Measurements from ENCODE around the gene LDB3. TPM values are rescaled to one million over a fixed set of nuclear protein-coding genes. Genes with fewer than 3 reads are reported as not detected.

The LDB3 gene
- total and polyA plus RNA-seq, 2 donors (not counting 1 experiment from before 2014, with no cell fraction given) = under 0.01 to 0.20 TPM

DNA sequence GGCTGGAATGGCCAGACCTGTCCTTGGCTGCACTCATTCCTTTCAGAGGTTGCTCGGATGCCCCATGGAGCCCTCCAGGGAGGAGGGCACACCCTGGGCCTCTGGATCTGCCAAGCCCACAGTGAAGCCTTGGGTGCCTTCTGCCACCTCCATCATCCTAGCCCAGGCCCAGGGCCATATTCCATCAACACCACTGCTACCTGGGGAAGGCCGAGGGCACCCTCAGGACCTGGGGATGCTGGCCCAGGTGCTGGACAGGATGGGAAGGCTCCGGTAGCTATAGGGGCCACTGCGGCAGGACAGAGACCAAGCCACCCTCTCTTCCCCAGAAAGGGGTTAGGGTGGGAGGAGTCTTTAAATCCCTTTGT is 13.2 kb upstream of the LDB3 start:
- Histone ChIP-seq H3K27ac (ENCODE audit: insufficient read depth, low read length) (no peak overlapping the region), H3K4me2 (ENCODE audit: extremely low read depth, insufficient read depth, low read length) (no peak overlapping the region), H3K36me3 (ENCODE audit: control insufficient read depth, insufficient read depth, low read length) (no peaks in the 10 kb centered on the region), H3K9me3 (ENCODE audit: control insufficient read depth, insufficient read depth, low read depth, low read length) (no peaks in the 10 kb centered on the region), H3K4me3 (replicated peaks in 1 of 4; ENCODE audit: control extremely low read depth in 1 of 4, insufficient read depth in 1 of 4, low read depth in 3 of 4, low read length in 4 of 4) (no peak overlapping the region), H3K79me2 (ENCODE audit: control insufficient read depth, insufficient read depth, low read length) (no peaks in the 10 kb centered on the region), H2AFZ (ENCODE audit: low read length) (no peak overlapping the region), H3K4me1 (ENCODE audit: control insufficient read depth, extremely low read depth, insufficient read depth, low read length) (no peaks in the 10 kb centered on the region), H3K27me3 (ENCODE audit: control insufficient read depth, insufficient read depth, low read length) (no peaks in the 10 kb centered on the region), H3K9ac (ENCODE audit: insufficient read depth, low read length) (no peak overlapping the region), H4K20me1 (ENCODE audit: control insufficient read depth, extremely low read depth, insufficient read depth, low read length) (no peaks in the 10 kb centered on the region)
- DNase-seq (ENCODE audit: low read depth in 2 of 2) = no peak
- TF ChIP-seq, protein P1, sequence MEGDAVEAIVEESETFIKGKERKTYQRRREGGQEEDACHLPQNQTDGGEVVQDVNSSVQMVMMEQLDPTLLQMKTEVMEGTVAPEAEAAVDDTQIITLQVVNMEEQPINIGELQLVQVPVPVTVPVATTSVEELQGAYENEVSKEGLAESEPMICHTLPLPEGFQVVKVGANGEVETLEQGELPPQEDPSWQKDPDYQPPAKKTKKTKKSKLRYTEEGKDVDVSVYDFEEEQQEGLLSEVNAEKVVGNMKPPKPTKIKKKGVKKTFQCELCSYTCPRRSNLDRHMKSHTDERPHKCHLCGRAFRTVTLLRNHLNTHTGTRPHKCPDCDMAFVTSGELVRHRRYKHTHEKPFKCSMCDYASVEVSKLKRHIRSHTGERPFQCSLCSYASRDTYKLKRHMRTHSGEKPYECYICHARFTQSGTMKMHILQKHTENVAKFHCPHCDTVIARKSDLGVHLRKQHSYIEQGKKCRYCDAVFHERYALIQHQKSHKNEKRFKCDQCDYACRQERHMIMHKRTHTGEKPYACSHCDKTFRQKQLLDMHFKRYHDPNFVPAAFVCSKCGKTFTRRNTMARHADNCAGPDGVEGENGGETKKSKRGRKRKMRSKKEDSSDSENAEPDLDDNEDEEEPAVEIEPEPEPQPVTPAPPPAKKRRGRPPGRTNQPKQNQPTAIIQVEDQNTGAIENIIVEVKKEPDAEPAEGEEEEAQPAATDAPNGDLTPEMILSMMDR (conservative IDR thresholded peaks at IDR 0.05 in 1 of 2, IDR thresholded peaks at IDR 0.05 in 1 of 2; ENCODE audit: low read depth in 1 of 2, low read length in 2 of 2) = no peak
- TF ChIP-seq EZH2 (IDR thresholded peaks at IDR 0.05; ENCODE audit: low read length, missing control alignments) = no peak

DNA sequence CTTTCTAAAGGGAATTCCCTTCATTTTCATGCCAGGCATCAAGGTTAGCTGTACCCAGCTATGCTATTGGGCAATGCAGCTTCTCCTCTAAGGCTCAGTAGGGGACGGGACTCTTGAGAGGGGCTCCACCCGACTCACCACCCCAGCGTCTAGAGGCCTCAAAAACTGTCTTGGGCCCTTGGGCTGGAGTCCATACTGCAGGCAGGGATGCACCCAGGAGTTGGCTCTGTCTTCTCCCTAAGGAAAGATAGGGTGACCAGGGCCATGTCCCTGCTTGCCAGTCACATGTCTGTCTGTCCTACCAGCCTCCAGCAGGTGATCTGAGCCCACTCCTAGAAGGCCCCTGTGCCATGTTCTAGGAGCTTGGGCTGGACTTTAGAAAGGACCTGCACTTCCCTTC is 12.7 kb upstream of the LDB3 start:
- H3K4me2 ChIP-seq (ENCODE audit: extremely low read depth, insufficient read depth, low read length) = no peak overlapping the region
- no peak overlapping the region for H3K4me3 ChIP-seq (replicated peaks in 1 of 4; ENCODE audit: control extremely low read depth in 1 of 4, insufficient read depth in 1 of 4, low read depth in 3 of 4, low read length in 4 of 4)
- no peaks in the 10 kb centered on the region for H3K36me3 ChIP-seq (ENCODE audit: control insufficient read depth, insufficient read depth, low read length)
- H3K9me3 ChIP-seq (ENCODE audit: control insufficient read depth, insufficient read depth, low read depth, low read length) = no peaks in the 10 kb centered on the region
- H3K4me1 ChIP-seq (ENCODE audit: control insufficient read depth, extremely low read depth, insufficient read depth, low read length) = no peaks in the 10 kb centered on the region
- no peaks in the 10 kb centered on the region for H3K27me3 ChIP-seq (ENCODE audit: control insufficient read depth, insufficient read depth, low read length)
- no peaks in the 10 kb centered on the region for H4K20me1 ChIP-seq (ENCODE audit: control insufficient read depth, extremely low read depth, insufficient read depth, low read length)
- H3K27ac ChIP-seq (ENCODE audit: insufficient read depth, low read length) = no peak overlapping the region
- no peaks in the 10 kb centered on the region for H3K79me2 ChIP-seq (ENCODE audit: control insufficient read depth, insufficient read depth, low read length)
- H2AFZ ChIP-seq (ENCODE audit: low read length) = no peak overlapping the region
- H3K9ac ChIP-seq (ENCODE audit: insufficient read depth, low read length) = no peak overlapping the region
- no peak for TF ChIP-seq EZH2 (IDR thresholded peaks at IDR 0.05; ENCODE audit: low read length, missing control alignments)
- TF ChIP-seq, protein P1 (conservative IDR thresholded peaks at IDR 0.05 in 1 of 2, IDR thresholded peaks at IDR 0.05 in 1 of 2; ENCODE audit: low read depth in 1 of 2, low read length in 2 of 2) = no peak
- DNase-seq (ENCODE audit: low read depth in 2 of 2) = no peak

DNA sequence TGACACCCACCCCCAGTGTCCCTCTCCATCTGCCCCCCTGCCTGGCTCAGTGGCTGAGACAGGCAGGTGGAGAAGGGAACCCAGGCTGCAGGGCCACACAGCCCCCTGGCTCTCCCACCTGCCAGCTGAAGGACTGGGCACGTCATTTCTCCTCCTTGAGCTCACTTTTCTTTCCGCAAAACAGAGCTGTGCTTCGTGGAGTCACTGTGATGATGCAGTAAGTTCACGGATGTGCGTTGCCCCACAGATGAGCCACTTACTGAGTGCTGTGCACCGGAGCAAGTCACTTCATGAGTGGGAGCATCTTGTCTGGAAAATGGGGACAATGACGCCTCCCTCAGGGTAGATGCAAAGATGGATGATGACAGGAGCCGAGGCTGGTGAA is 11.3 kb upstream of the LDB3 start:
- Histone ChIP-seq H3K4me2 (ENCODE audit: extremely low read depth, insufficient read depth, low read length) (no peak overlapping the region), H3K27me3 (ENCODE audit: control insufficient read depth, insufficient read depth, low read length) (no peaks in the 10 kb centered on the region), H3K4me1 (ENCODE audit: control insufficient read depth, extremely low read depth, insufficient read depth, low read length) (no peaks in the 10 kb centered on the region), H3K4me3 (replicated peaks in 1 of 4; ENCODE audit: control extremely low read depth in 1 of 4, insufficient read depth in 1 of 4, low read depth in 3 of 4, low read length in 4 of 4) (no peak overlapping the region), H3K27ac (ENCODE audit: insufficient read depth, low read length) (no peak overlapping the region), H2AFZ (ENCODE audit: low read length) (no peak overlapping the region), H3K9me3 (ENCODE audit: control insufficient read depth, insufficient read depth, low read depth, low read length) (no peaks in the 10 kb centered on the region), H3K36me3 (ENCODE audit: control insufficient read depth, insufficient read depth, low read length) (no peaks in the 10 kb centered on the region), H3K9ac (ENCODE audit: insufficient read depth, low read length) (no peak overlapping the region), H3K79me2 (ENCODE audit: control insufficient read depth, insufficient read depth, low read length) (no peaks in the 10 kb centered on the region), H4K20me1 (ENCODE audit: control insufficient read depth, extremely low read depth, insufficient read depth, low read length) (no peaks in the 10 kb centered on the region)
- no peak for DNase-seq (ENCODE audit: low read depth in 2 of 2)
- no peak for TF ChIP-seq EZH2 (IDR thresholded peaks at IDR 0.05; ENCODE audit: low read length, missing control alignments)
- TF ChIP-seq, protein P1 (conservative IDR thresholded peaks at IDR 0.05 in 1 of 2, IDR thresholded peaks at IDR 0.05 in 1 of 2; ENCODE audit: low read depth in 1 of 2, low read length in 2 of 2) = no peak

Measured in fibroblast of lung (primary cell).